GM12878 (cell line): Measurements from ENCODE around the gene MAN2A1. TPM values are rescaled to one million over a fixed set of nuclear protein-coding genes. Genes with fewer than 3 reads are reported as not detected.
A peak's percentile ranks its signal among the peaks of the same experiment; 100 is the strongest.

ENCODE experiments used
- ATAC-seq: fragments of 200-7000 bp; cut with Tn5 transposase; 3 replicates; pipeline ENCODE4 v1.9.1; 2020; ENCODE audit warnings: mild to moderate bottlenecking, moderate library complexity
- BruUV-seq: library from RNA; stranded (reverse); fragments of 400-500 nt; replicated peaks from 2 replicates; lab custom pipeline; 2021; lab: Mats Ljungman, UMichigan
- CTCF ChIA-PET: fragments of 300-600 bp; sonication (Branson Sonifier 250); formaldehyde crosslinking; extraction: SDS; loops from one replicate; lab custom pipeline; 2021; ENCODE audit warnings: inconsistent platforms; lab: Yijun Ruan, JAX
- POLR2A ChIA-PET: fragments of 350-600 bp; formaldehyde crosslinking; extraction: SDS; loops from one replicate; lab custom pipeline; 2021; ENCODE audit warnings: inconsistent platforms; lab: Charles Lee
- RAD21 ChIA-PET: fragments of 300-600 bp; sonication (Branson Sonifier 250); formaldehyde crosslinking; loops from one replicate; lab custom pipeline; 2023; ENCODE audit warnings: antibody characterized with exemption; ENCODE audit not compliant: unreplicated experiment; lab: Charles Lee
- SMC1A ChIA-PET: fragments of 300-600 bp; sonication (Branson Sonifier 250); formaldehyde crosslinking; loops from one replicate; lab custom pipeline; 2023; ENCODE audit not compliant: unreplicated experiment, uncharacterized antibody; lab: Charles Lee
- DNase-seq: peaks from one replicate; pipeline ENCODE4 v3.0.0-alpha.2; 2011; ENCODE audit warnings: low read depth, low spot score
- FAIRE-seq: peaks from 3 replicates; lab custom pipeline; 2011; peaks lifted over from hg19 to GRCh38; lab: Jason Lieb, UNC
- H2AFZ ChIP-seq: 2 replicates; pipeline ENCODE4 v1.6.0; 2011; ENCODE audit warnings: low read depth, low read length, control low read depth; ENCODE audit not compliant: control insufficient read depth
- H3K27ac ChIP-seq: 2 replicates; pipeline ENCODE4 v1.5.1; 2011; ENCODE audit warnings: control low read depth; ENCODE audit not compliant: control insufficient read depth, insufficient read depth
- H3K27me3 ChIP-seq, 2 experiments: replicated peaks in 1 of 2; 2 replicates each; pipeline versions ENCODE4 v1.6.0 to v1.6.1; 2011; ENCODE audit warnings: low read length in 1 of 2; ENCODE audit not compliant: control insufficient read depth in 2 of 2, insufficient read depth in 2 of 2
- H3K36me3 ChIP-seq, 2 experiments: 2 replicates each; pipeline ENCODE4 v1.5.1; 2011; ENCODE audit warnings: low read length in 1 of 2; ENCODE audit not compliant: control insufficient read depth in 2 of 2, insufficient read depth in 2 of 2
- H3K4me1 ChIP-seq: 2 replicates; pipeline ENCODE4 v1.6.1; 2011; ENCODE audit warnings: mild to moderate bottlenecking, low read length, moderate library complexity, mixed read lengths; ENCODE audit not compliant: control insufficient read depth, insufficient read depth
- H3K4me2 ChIP-seq: 2 replicates; pipeline ENCODE4 v1.6.0; 2011; ENCODE audit warnings: control low read depth; ENCODE audit not compliant: control insufficient read depth, insufficient read depth
- H3K4me3 ChIP-seq: fragments of 200-600 bp; sonication (generic); 2 replicates; pipeline ENCODE4 v1.5.1; 2016
- H3K79me2 ChIP-seq: 2 replicates; pipeline ENCODE4 v1.6.0; 2011; ENCODE audit warnings: low read length; ENCODE audit not compliant: control insufficient read depth, insufficient read depth
- H3K9ac ChIP-seq: 2 replicates; pipeline ENCODE4 v1.8.0; 2011; ENCODE audit warnings: low read length, control low read depth, mixed read lengths; ENCODE audit not compliant: control insufficient read depth, insufficient read depth
- H3K9me3 ChIP-seq: replicated peaks from 3 replicates; pipeline ENCODE4 v1.5.1; 2011; ENCODE audit warnings: mild to moderate bottlenecking, low read length; ENCODE audit not compliant: control insufficient read depth, insufficient read depth
- H4K20me1 ChIP-seq: 2 replicates; pipeline ENCODE4 v1.6.0; 2011; ENCODE audit not compliant: control insufficient read depth, insufficient read depth
- BMI1 ChIP-seq: fragments of 450-650 bp; IDR thresholded peaks from 2 replicates; pipeline ENCODE4 v1.6.1; 2016; ENCODE audit warnings: mild to moderate bottlenecking, moderate library complexity, borderline replicate concordance
- NR2C1 ChIP-seq: fragments of 450-650 bp; IDR thresholded peaks from 2 replicates; pipeline ENCODE4 v1.6.1; 2017; ENCODE audit warnings: antibody characterized with exemption, mild to moderate bottlenecking, moderate library complexity
- PML ChIP-seq: IDR thresholded peaks from 2 replicates; pipeline ENCODE4 v1.6.1; 2012; ENCODE audit warnings: low read length, inconsistent platforms
- RB1 ChIP-seq: fragments of 450-650 bp; formaldehyde crosslinking; IDR thresholded peaks from 2 replicates; pipeline ENCODE4 v1.6.1; 2017; ENCODE audit warnings: mild to moderate bottlenecking, borderline replicate concordance
- SP1 ChIP-seq: IDR thresholded peaks from one replicate; pipeline ENCODE4 v1.6.1; 2011; ENCODE audit warnings: low read depth, low read length
- SREBF2 ChIP-seq: IDR thresholded peaks from 2 replicates; pipeline ENCODE4 v1.6.1; 2012; ENCODE audit warnings: mild to moderate bottlenecking, low read length
- ZSCAN29 ChIP-seq: fragments of 450-650 bp; IDR thresholded peaks from 2 replicates; pipeline ENCODE4 v1.6.1; 2017; ENCODE audit warnings: mild to moderate bottlenecking, moderate library complexity
- WGBS: methylation state at CpG from one replicate; pipeline ENCODE4 v1.1.6; 2016; ENCODE audit warnings: low lambda C conversion rate; ENCODE audit not compliant: insufficient replicate concordance, insufficient coverage; ENCODE audit errors: missing lambda C conversion rate; 5-methylcytosine and 5-hydroxymethylcytosine counted together
- in situ Hi-C: fragments of 300-500 bp; cut with MboI; formaldehyde crosslinking; loops from 9 replicates; pipeline ENCODE4 v1.14.3; 2018; ENCODE audit warnings: mixed read lengths
- intact Hi-C: fragments of 100-400 bp; cut with micrococcal nuclease; formaldehyde crosslinking; loops from one replicate; pipeline ENCODE4 v1.14.2; 2022; ENCODE audit not compliant: unreplicated experiment
- polyA plus RNA-seq, 11 experiments: library from polyadenylated mRNA; depleted of rRNA in 4 of 11; unstranded in 6 of 11; stranded (reverse) in 5 of 11; fragments of >200 nt; fragmentation: Nextera tagmentation in 4 of 11; fragmentation: Illumina TruSeq in 1 of 11; extraction: Ambion mirVana in 4 of 11; extraction: Trizol in 1 of 11; gene quantifications; 1 replicate in 1 of 11; 2 replicates in 10 of 11; pipeline versions ENCODE4 v1.2.1 to v1.2.3, GENCODE V29; 2011 to 2016; ENCODE audit warnings: inconsistent platforms in 2 of 11, missing spikeins in 2 of 11, low read depth in 1 of 11
- total RNA-seq, 4 experiments: library from RNA; depleted of rRNA in 3 of 4; stranded (reverse); fragments of >200 nt in 3 of 4; fragmentation: Illumina TruSeq in 1 of 4; extraction: Trizol in 1 of 4; gene quantifications; 2 replicates each; pipeline versions ENCODE4 v1.2.1 to v1.2.3, GENCODE V29; 2013 to 2021
- TF ChIP-seq, protein P1 (sequence below): fragments of 450-650 bp; IDR thresholded peaks from 2 replicates; pipeline ENCODE4 v1.6.1; 2016; ENCODE audit warnings: mild to moderate bottlenecking, moderate library complexity, borderline replicate concordance
- TF ChIP-seq, protein P2 (sequence below): IDR thresholded peaks from 2 replicates; pipeline ENCODE4 v1.6.1; 2012; ENCODE audit warnings: low read depth, low read length, improper control_type of control experiment
- TF ChIP-seq, protein P3 (sequence below): fragments of 150-350 bp; IDR thresholded peaks from 2 replicates; pipeline ENCODE4 v1.6.1; 2016; ENCODE audit warnings: low read depth, low read length
- TF ChIP-seq, protein P4 (sequence below): fragments of 450-650 bp; IDR thresholded peaks from 2 replicates; pipeline ENCODE4 v1.6.1; 2017; ENCODE audit warnings: mild to moderate bottlenecking
- TF ChIP-seq, protein P5 (sequence below): IDR thresholded peaks from 2 replicates; pipeline ENCODE4 v1.6.1; 2012; ENCODE audit warnings: low read depth, low read length, improper control_type of control experiment

Gene MAN2A1
- total and polyA plus RNA-seq, 10 of the 15 experiments (the other 5 are each of a cell fraction or from before 2014, with no cell fraction given) = 4.2 to 27.9 (median 10.5) TPM

DNA sequence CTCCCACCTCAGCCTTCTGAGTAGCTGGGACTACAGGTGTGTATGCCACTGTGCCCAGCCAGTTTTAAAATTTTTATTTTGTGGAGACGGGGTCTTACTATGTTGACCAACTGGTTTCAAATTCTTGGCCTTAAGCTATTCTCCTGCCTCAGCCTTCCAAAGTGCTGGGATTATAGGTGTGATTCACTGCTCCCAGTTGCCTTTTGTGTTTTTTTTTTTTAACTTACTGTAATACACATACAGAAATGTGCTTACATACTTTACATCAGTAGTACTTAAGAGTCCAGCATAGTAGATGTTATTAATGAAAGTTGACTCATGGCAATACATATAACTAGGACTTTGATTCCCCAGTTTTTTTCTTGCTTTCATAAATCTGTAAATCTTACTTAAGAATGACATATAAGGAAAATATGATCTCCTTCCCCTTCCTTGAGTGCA is 4.7 kb downstream of the MAN2A1 start:
- in situ Hi-C loops = no loop called here
- H3K4me2 ChIP-seq = peak overlapping the region; percentile 73
- POLR2A ChIA-PET = interaction anchor here (0.6 kb wide), 1 partner anchor 391 kb away, joined by 3 read pairs; no protein-coding TSS in a partner anchor
- H3K79me2 ChIP-seq = peaks cover 51% of the 10 kb centered on the region
- no peak overlapping the region for H2AFZ ChIP-seq
- RAD21 ChIA-PET = interaction anchor here (1.5 kb wide), 1 partner anchor 47 kb away, joined by 3 read pairs; no protein-coding TSS in a partner anchor
- 100% methylated on average over 1 of the region's 1 CpG for whole genome bisulfite sequencing
- CTCF ChIA-PET = interaction anchor here (0.6 to 1.9 kb wide), 4 partner anchors 46 to 1052 kb away, joined by 3 to 6 read pairs (median 4); no protein-coding TSS in a partner anchor
- peaks cover 37% of the 10 kb centered on the region for H3K4me1 ChIP-seq
- no TSS peak for BruUV-seq
- H3K9me3 ChIP-seq = no peaks in the 10 kb centered on the region
- ATAC-seq (no peak), DNase-seq (no peak), FAIRE-seq (no peak)
- SMC1A ChIA-PET = interaction anchor here (0.6 to 1.5 kb wide), 5 partner anchors 46 to 108 kb away, joined by 3 to 6 read pairs (median 3); no protein-coding TSS in a partner anchor
- intact Hi-C loops = loop anchor here (5.0 to 10.0 kb wide), 5 partner anchors 48 to 1310 kb away; partner anchors contain the start of genes FBXL17 and FER
- H3K4me3 ChIP-seq = peak overlapping the region; percentile 2; the same call in 1 of the 2 replicates
- no peaks in the 10 kb centered on the region for H4K20me1 ChIP-seq
- peak overlapping the region; percentile 75; the same call in 1 of the 2 replicates for H3K27ac ChIP-seq
- no peak overlapping the region for H3K9ac ChIP-seq
- H3K27me3 ChIP-seq = no peaks in the 10 kb centered on the region
- H3K36me3 ChIP-seq = no peaks in the 10 kb centered on the region
- TF ChIP-seq SREBF2 = no peak
- TF ChIP-seq, protein P1, sequence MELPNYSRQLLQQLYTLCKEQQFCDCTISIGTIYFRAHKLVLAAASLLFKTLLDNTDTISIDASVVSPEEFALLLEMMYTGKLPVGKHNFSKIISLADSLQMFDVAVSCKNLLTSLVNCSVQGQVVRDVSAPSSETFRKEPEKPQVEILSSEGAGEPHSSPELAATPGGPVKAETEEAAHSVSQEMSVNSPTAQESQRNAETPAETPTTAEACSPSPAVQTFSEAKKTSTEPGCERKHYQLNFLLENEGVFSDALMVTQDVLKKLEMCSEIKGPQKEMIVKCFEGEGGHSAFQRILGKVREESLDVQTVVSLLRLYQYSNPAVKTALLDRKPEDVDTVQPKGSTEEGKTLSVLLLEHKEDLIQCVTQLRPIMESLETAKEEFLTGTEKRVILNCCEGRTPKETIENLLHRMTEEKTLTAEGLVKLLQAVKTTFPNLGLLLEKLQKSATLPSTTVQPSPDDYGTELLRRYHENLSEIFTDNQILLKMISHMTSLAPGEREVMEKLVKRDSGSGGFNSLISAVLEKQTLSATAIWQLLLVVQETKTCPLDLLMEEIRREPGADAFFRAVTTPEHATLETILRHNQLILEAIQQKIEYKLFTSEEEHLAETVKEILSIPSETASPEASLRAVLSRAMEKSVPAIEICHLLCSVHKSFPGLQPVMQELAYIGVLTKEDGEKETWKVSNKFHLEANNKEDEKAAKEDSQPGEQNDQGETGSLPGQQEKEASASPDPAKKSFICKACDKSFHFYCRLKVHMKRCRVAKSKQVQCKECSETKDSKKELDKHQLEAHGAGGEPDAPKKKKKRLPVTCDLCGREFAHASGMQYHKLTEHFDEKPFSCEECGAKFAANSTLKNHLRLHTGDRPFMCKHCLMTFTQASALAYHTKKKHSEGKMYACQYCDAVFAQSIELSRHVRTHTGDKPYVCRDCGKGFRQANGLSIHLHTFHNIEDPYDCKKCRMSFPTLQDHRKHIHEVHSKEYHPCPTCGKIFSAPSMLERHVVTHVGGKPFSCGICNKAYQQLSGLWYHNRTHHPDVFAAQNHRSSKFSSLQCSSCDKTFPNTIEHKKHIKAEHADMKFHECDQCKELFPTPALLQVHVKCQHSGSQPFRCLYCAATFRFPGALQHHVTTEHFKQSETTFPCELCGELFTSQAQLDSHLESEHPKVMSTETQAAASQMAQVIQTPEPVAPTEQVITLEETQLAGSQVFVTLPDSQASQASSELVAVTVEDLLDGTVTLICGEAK = no peak
- no peak for TF ChIP-seq BMI1
- TF ChIP-seq PML = no peak
- no peak for TF ChIP-seq SP1
- TF ChIP-seq, protein P2, sequence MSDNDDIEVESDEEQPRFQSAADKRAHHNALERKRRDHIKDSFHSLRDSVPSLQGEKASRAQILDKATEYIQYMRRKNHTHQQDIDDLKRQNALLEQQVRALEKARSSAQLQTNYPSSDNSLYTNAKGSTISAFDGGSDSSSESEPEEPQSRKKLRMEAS = no peak
- TF ChIP-seq NR2C1 = no peak
- TF ChIP-seq, protein P3, sequence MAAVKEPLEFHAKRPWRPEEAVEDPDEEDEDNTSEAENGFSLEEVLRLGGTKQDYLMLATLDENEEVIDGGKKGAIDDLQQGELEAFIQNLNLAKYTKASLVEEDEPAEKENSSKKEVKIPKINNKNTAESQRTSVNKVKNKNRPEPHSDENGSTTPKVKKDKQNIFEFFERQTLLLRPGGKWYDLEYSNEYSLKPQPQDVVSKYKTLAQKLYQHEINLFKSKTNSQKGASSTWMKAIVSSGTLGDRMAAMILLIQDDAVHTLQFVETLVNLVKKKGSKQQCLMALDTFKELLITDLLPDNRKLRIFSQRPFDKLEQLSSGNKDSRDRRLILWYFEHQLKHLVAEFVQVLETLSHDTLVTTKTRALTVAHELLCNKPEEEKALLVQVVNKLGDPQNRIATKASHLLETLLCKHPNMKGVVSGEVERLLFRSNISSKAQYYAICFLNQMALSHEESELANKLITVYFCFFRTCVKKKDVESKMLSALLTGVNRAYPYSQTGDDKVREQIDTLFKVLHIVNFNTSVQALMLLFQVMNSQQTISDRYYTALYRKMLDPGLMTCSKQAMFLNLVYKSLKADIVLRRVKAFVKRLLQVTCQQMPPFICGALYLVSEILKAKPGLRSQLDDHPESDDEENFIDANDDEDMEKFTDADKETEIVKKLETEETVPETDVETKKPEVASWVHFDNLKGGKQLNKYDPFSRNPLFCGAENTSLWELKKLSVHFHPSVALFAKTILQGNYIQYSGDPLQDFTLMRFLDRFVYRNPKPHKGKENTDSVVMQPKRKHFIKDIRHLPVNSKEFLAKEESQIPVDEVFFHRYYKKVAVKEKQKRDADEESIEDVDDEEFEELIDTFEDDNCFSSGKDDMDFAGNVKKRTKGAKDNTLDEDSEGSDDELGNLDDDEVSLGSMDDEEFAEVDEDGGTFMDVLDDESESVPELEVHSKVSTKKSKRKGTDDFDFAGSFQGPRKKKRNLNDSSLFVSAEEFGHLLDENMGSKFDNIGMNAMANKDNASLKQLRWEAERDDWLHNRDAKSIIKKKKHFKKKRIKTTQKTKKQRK = no peak
- TF ChIP-seq, protein P4, sequence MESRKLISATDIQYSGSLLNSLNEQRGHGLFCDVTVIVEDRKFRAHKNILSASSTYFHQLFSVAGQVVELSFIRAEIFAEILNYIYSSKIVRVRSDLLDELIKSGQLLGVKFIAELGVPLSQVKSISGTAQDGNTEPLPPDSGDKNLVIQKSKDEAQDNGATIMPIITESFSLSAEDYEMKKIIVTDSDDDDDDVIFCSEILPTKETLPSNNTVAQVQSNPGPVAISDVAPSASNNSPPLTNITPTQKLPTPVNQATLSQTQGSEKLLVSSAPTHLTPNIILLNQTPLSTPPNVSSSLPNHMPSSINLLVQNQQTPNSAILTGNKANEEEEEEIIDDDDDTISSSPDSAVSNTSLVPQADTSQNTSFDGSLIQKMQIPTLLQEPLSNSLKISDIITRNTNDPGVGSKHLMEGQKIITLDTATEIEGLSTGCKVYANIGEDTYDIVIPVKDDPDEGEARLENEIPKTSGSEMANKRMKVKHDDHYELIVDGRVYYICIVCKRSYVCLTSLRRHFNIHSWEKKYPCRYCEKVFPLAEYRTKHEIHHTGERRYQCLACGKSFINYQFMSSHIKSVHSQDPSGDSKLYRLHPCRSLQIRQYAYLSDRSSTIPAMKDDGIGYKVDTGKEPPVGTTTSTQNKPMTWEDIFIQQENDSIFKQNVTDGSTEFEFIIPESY = no peak
- no peak for TF ChIP-seq RB1
- no peak for TF ChIP-seq ZSCAN29
- TF ChIP-seq, protein P5, sequence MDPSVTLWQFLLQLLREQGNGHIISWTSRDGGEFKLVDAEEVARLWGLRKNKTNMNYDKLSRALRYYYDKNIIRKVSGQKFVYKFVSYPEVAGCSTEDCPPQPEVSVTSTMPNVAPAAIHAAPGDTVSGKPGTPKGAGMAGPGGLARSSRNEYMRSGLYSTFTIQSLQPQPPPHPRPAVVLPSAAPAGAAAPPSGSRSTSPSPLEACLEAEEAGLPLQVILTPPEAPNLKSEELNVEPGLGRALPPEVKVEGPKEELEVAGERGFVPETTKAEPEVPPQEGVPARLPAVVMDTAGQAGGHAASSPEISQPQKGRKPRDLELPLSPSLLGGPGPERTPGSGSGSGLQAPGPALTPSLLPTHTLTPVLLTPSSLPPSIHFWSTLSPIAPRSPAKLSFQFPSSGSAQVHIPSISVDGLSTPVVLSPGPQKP = no peak
